Neural progenitor cell (in vitro differentiated cells): Measurements from ENCODE around the gene CLDN7.

Source experiments
- EZH2 ChIP-seq: fragments of 200-600 bp; sonication (generic); IDR thresholded peaks from 2 replicates; pipeline ENCODE4 v1.6.1; 2017; ENCODE audit warnings: antibody characterized with exemption, mild to moderate bottlenecking, moderate library complexity
- TF ChIP-seq, protein P1 (sequence below): fragments of 200-600 bp; sonication (generic); IDR thresholded peaks from 2 replicates; pipeline ENCODE4 v1.5.1; 2017; ENCODE audit warnings: antibody characterized with exemption, mild to moderate bottlenecking

DNA sequence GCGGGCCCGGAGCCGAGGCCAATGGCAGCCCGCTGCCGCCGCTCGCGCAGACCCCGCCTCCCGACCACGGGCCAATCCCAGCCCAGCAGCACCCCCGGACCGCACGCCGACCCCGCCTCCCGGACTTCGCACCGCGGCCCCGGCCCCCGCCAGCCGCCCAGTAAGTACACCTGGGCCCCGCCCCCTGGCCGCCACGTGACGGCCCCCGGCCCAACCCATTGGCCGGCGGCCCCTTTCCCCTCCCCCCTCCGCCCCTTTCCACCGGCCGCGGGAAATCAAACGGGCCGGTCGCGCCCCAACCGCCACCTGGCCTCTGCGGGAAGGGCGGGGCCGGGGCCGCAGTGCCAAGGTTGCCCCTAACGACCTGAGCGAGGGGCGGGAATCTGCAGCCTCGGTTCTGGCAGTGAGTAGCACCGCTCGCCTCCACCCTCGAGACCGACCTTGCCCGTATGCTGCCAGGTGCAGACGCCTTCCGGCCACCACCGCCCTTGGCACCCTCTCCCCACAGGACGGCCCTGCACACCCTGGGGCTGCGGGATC, 32.4 kb upstream of the CLDN7 start, which contains the start of gene YBX2:
- TF ChIP-seq, protein P1, sequence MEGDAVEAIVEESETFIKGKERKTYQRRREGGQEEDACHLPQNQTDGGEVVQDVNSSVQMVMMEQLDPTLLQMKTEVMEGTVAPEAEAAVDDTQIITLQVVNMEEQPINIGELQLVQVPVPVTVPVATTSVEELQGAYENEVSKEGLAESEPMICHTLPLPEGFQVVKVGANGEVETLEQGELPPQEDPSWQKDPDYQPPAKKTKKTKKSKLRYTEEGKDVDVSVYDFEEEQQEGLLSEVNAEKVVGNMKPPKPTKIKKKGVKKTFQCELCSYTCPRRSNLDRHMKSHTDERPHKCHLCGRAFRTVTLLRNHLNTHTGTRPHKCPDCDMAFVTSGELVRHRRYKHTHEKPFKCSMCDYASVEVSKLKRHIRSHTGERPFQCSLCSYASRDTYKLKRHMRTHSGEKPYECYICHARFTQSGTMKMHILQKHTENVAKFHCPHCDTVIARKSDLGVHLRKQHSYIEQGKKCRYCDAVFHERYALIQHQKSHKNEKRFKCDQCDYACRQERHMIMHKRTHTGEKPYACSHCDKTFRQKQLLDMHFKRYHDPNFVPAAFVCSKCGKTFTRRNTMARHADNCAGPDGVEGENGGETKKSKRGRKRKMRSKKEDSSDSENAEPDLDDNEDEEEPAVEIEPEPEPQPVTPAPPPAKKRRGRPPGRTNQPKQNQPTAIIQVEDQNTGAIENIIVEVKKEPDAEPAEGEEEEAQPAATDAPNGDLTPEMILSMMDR, result no peak
- TF ChIP-seq EZH2, result peak; percentile 33
